Activated T-helper 2 cell treated with anti-CD3 and anti-CD28 coated beads, Interferon-gamma antibody, Interleukin-2, Interleukin-4, amounts not matched to agents 10 μg/mL and 5 μg/mL and 100 μg/mL, durations not matched to agents 14 hours and 24 hours and 36 hours (primary cell): Measurements from ENCODE around the gene KCNJ5. TPM values are rescaled to one million over a fixed set of nuclear protein-coding genes. Genes with fewer than 3 reads are reported as not detected.
"Not testable (repeated sequence)": the region's sequence is repeated elsewhere in the genome, so short reads cannot be mapped to it uniquely, and the experiment has no call there.

ENCODE experiments used
- DNase-seq: peaks from one replicate; pipeline ENCODE4 v3.0.0; 2021; ENCODE audit warnings: low spot score
- H3K27ac Mint-ChIP-seq: one replicate; pipeline ENCODE4 v1.8.0; 2021; ENCODE audit warnings: mixed read lengths
- H3K27me3 Mint-ChIP-seq: one replicate; pipeline ENCODE4 v1.8.0; 2021; ENCODE audit warnings: low read depth, mixed read lengths
- H3K36me3 Mint-ChIP-seq: one replicate; pipeline ENCODE4 v1.8.0; 2021; ENCODE audit warnings: low read depth, mixed read lengths
- H3K4me1 Mint-ChIP-seq: one replicate; pipeline ENCODE4 v1.8.0; 2021; ENCODE audit warnings: low read depth, mixed read lengths
- H3K4me3 Mint-ChIP-seq: one replicate; pipeline ENCODE4 v1.8.0; 2021; ENCODE audit warnings: low read depth, mild to moderate bottlenecking, moderate library complexity, mixed read lengths
- H3K9me3 Mint-ChIP-seq: one replicate; pipeline ENCODE4 v1.8.0; 2021; ENCODE audit warnings: mixed read lengths
- intact Hi-C: fragments of 100-400 bp; cut with micrococcal nuclease; formaldehyde crosslinking; loops from one replicate; pipeline ENCODE4 v1.15.1; 2023
- total RNA-seq: library from RNA; stranded (reverse); gene quantifications from 2 replicates; pipeline ENCODE4 v1.2.3, GENCODE V29; 2022

KCNJ5 gene
- total RNA-seq, 1 donor from 2014 or later, result not detected

GRCh38 chr11:128913806-128914205, 22.6 kb downstream of the KCNJ5 start:
- H3K4me1 Mint-ChIP-seq, result no peaks in the 10 kb centered on the region
- H3K27me3 Mint-ChIP-seq, result peaks cover 14% of the 10 kb centered on the region
- no peaks in the 10 kb centered on the region for H3K36me3 Mint-ChIP-seq
- intact Hi-C loops, result no loop called here
- no peak for DNase-seq
- no peak overlapping the region for H3K27ac Mint-ChIP-seq
- H3K4me3 Mint-ChIP-seq, result no peak overlapping the region
- H3K9me3 Mint-ChIP-seq, result no peaks in the 10 kb centered on the region

GRCh38 chr11:128914216-128915148, 23.3 kb downstream of the KCNJ5 start:
- Mint-ChIP-seq H3K4me1 (no peaks in the 10 kb centered on the region), H3K36me3 (no peaks in the 10 kb centered on the region), H3K9me3 (no peaks in the 10 kb centered on the region), H3K27me3 (peaks cover 7% of the 10 kb centered on the region), H3K4me3 (no peak overlapping the region), H3K27ac (no peak overlapping the region)
- intact Hi-C loops, result no loop called here
- no peak for DNase-seq

- no peak for DNase-seq
- H3K9me3 Mint-ChIP-seq, result no peaks in the 10 kb centered on the region
- H3K4me1 Mint-ChIP-seq, result no peaks in the 10 kb centered on the region
- H3K4me3 Mint-ChIP-seq, result no peak overlapping the region
- no peaks in the 10 kb centered on the region for H3K36me3 Mint-ChIP-seq
- no peak overlapping the region for H3K27ac Mint-ChIP-seq
- intact Hi-C loops, result no loop called here
- peaks cover 2% of the 10 kb centered on the region for H3K27me3 Mint-ChIP-seq
Measured at GRCh38 chr11:128915149-128915521, 24.0 kb downstream of the KCNJ5 start.

- Mint-ChIP-seq H3K27ac (no peak overlapping the region), H3K4me1 (no peaks in the 10 kb centered on the region), H3K9me3 (no peaks in the 10 kb centered on the region), H3K4me3 (no peak overlapping the region), H3K36me3 (no peaks in the 10 kb centered on the region), H3K27me3 (peaks cover 2% of the 10 kb centered on the region)
- no peak for DNase-seq
- intact Hi-C loops, result no loop called here
Measured at GRCh38 chr11:128916037-128916572, 24.9 kb downstream of the KCNJ5 start.

- no peak for DNase-seq
- Mint-ChIP-seq H3K27me3 (peaks cover 2% of the 10 kb centered on the region), H3K9me3 (no peaks in the 10 kb centered on the region), H3K4me1 (no peaks in the 10 kb centered on the region), H3K36me3 (no peaks in the 10 kb centered on the region), H3K27ac (no peak overlapping the region), H3K4me3 (no peak overlapping the region)
- intact Hi-C loops, result no loop called here
Measured at GRCh38 chr11:128916681-128917080, 25.5 kb downstream of the KCNJ5 start.

- no peak for DNase-seq
- H3K4me3 Mint-ChIP-seq, result no peak overlapping the region
Measured at GRCh38 chr11:128917144-128917724, 26.1 kb downstream of the KCNJ5 start.

GRCh38 chr11:128919216-128919615, 28.1 kb downstream of the KCNJ5 start:
- no peak for DNase-seq
- Mint-ChIP-seq H3K9me3 (no peaks in the 10 kb centered on the region), H3K4me1 (no peaks in the 10 kb centered on the region), H3K36me3 (no peaks in the 10 kb centered on the region), H3K27me3 (peaks cover 2% of the 10 kb centered on the region), H3K4me3 (no peak overlapping the region), H3K27ac (no peak overlapping the region)
- intact Hi-C loops, result no loop called here

More at GRCh38 chr11:128917144-128917724, 26.1 kb downstream of the KCNJ5 start:
- Mint-ChIP-seq H3K36me3 (no peaks in the 10 kb centered on the region), H3K27me3 (peaks cover 2% of the 10 kb centered on the region), H3K27ac (no peak overlapping the region), H3K4me1 (no peaks in the 10 kb centered on the region), H3K9me3 (no peaks in the 10 kb centered on the region)
- intact Hi-C loops, result no loop called here

GRCh38 chr11:128919635-128920034, 28.5 kb downstream of the KCNJ5 start:
- H3K9me3 Mint-ChIP-seq, H3K4me3 Mint-ChIP-seq, H3K36me3 Mint-ChIP-seq, H3K4me1 Mint-ChIP-seq, DNase-seq, intact Hi-C loops, H3K27ac Mint-ChIP-seq, H3K27me3 Mint-ChIP-seq: not testable (repeated sequence)

- intact Hi-C loops, result no loop called here
- no peak for DNase-seq
- no peak overlapping the region for H3K4me3 Mint-ChIP-seq
- no peak overlapping the region for H3K27ac Mint-ChIP-seq
- no peaks in the 10 kb centered on the region for H3K9me3 Mint-ChIP-seq
- no peaks in the 10 kb centered on the region for H3K4me1 Mint-ChIP-seq
- H3K36me3 Mint-ChIP-seq, result no peaks in the 10 kb centered on the region
- no peaks in the 10 kb centered on the region for H3K27me3 Mint-ChIP-seq
Measured at GRCh38 chr11:128920666-128921065, 29.5 kb downstream of the KCNJ5 start.

GRCh38 chr11:128921793-128922192, 30.6 kb downstream of the KCNJ5 start:
- Mint-ChIP-seq H3K36me3 (no peaks in the 10 kb centered on the region), H3K9me3 (no peaks in the 10 kb centered on the region), H3K4me1 (no peaks in the 10 kb centered on the region), H3K4me3 (no peak overlapping the region), H3K27ac (no peak overlapping the region), H3K27me3 (no peaks in the 10 kb centered on the region)
- intact Hi-C loops, result no loop called here
- no peak for DNase-seq

GRCh38 chr11:128924104-128924503, 32.9 kb downstream of the KCNJ5 start:
- Mint-ChIP-seq H3K4me1 (peaks cover 5% of the 10 kb centered on the region), H3K27ac (no peak overlapping the region), H3K36me3 (no peaks in the 10 kb centered on the region), H3K4me3 (no peak overlapping the region), H3K27me3 (no peaks in the 10 kb centered on the region), H3K9me3 (no peaks in the 10 kb centered on the region)
- intact Hi-C loops, result no loop called here
- DNase-seq, result no peak

- Mint-ChIP-seq H3K4me1 (peaks cover 8% of the 10 kb centered on the region), H3K27me3 (no peaks in the 10 kb centered on the region), H3K9me3 (no peaks in the 10 kb centered on the region), H3K4me3 (no peak overlapping the region), H3K27ac (no peak overlapping the region), H3K36me3 (no peaks in the 10 kb centered on the region)
- intact Hi-C loops, result no loop called here
- DNase-seq, result no peak
Measured at GRCh38 chr11:128924510-128925249, 33.5 kb downstream of the KCNJ5 start.

- H3K36me3 Mint-ChIP-seq, result no peaks in the 10 kb centered on the region
- no peak for DNase-seq
- intact Hi-C loops, result no loop called here
- no peaks in the 10 kb centered on the region for H3K9me3 Mint-ChIP-seq
- H3K4me1 Mint-ChIP-seq, result peaks cover 8% of the 10 kb centered on the region
- H3K27me3 Mint-ChIP-seq, result no peaks in the 10 kb centered on the region
- no peak overlapping the region for H3K4me3 Mint-ChIP-seq
- no peak overlapping the region for H3K27ac Mint-ChIP-seq
Measured at GRCh38 chr11:128925250-128925600, 34.1 kb downstream of the KCNJ5 start.
